Measurements from ENCODE around the gene FXYD2.

FXYD2 gene

GRCh38 chr11:117857734-117858414, 33.3 kb upstream of the FXYD2 start:
- DNase-seq (ENCODE audit: low read depth in 2 of 2): no peak

GRCh38 chr11:117855912-117856651, 31.5 kb upstream of the FXYD2 start:
- no peak for DNase-seq (ENCODE audit: low read depth in 2 of 2)

GRCh38 chr11:117855186-117855845, 30.8 kb upstream of the FXYD2 start:
- no peak for DNase-seq (ENCODE audit: low read depth in 2 of 2)

GRCh38 chr11:117852309-117852708, 27.8 kb upstream of the FXYD2 start:
- DNase-seq (ENCODE audit: low read depth in 2 of 2): no peak

- DNase-seq (ENCODE audit: low read depth in 2 of 2): no peak
Measured at GRCh38 chr11:117851852-117852251, 27.3 kb upstream of the FXYD2 start.

- no peak for DNase-seq (ENCODE audit: low read depth in 2 of 2)
Measured at GRCh38 chr11:117851106-117851505, 26.6 kb upstream of the FXYD2 start.

GRCh38 chr11:117849781-117850414, 25.4 kb upstream of the FXYD2 start:
- DNase-seq (ENCODE audit: low read depth in 2 of 2): no peak

- DNase-seq (ENCODE audit: low read depth in 2 of 2): peak; percentile 79
Measured at GRCh38 chr11:117843666-117844484, 19.3 kb upstream of the FXYD2 start.

GRCh38 chr11:117842131-117842941, 17.8 kb upstream of the FXYD2 start:
- no peak for DNase-seq (ENCODE audit: low read depth in 2 of 2)

GRCh38 chr11:117841551-117842031, 17.0 kb upstream of the FXYD2 start:
- no peak for DNase-seq (ENCODE audit: low read depth in 2 of 2)

- DNase-seq (ENCODE audit: low read depth in 2 of 2): no peak
Measured at GRCh38 chr11:117840881-117841550, 16.5 kb upstream of the FXYD2 start.

- DNase-seq (ENCODE audit: low read depth in 2 of 2): no peak
Measured at GRCh38 chr11:117839936-117840813, 15.6 kb upstream of the FXYD2 start.

- DNase-seq (ENCODE audit: low read depth in 2 of 2): no peak
Measured at GRCh38 chr11:117839380-117839881, 14.9 kb upstream of the FXYD2 start.

GRCh38 chr11:117838901-117839300, 14.4 kb upstream of the FXYD2 start:
- no peak for DNase-seq (ENCODE audit: low read depth in 2 of 2)

- no peak for DNase-seq (ENCODE audit: low read depth in 2 of 2)
Measured at GRCh38 chr11:117837791-117838190, 13.2 kb upstream of the FXYD2 start.

GRCh38 chr11:117837070-117837776, 12.7 kb upstream of the FXYD2 start:
- DNase-seq (ENCODE audit: low read depth in 2 of 2): no peak

- DNase-seq (ENCODE audit: low read depth in 2 of 2): no peak
Measured at GRCh38 chr11:117836077-117836960, 11.8 kb upstream of the FXYD2 start.

Data from activated CD4-positive, alpha-beta T cell treated with anti-CD3 and anti-CD28 coated beads for 24 hours (primary cell).